ENCODE data around the gene ACSF2. TPM values are rescaled to one million over a fixed set of nuclear protein-coding genes. Genes with fewer than 3 reads are reported as not detected.

Gene ACSF2
- total and polyA plus RNA-seq, 2 donors (not counting 3 experiments of a cell fraction or from before 2014, with no cell fraction given), result 33.2 to 37.2 TPM

DNA sequence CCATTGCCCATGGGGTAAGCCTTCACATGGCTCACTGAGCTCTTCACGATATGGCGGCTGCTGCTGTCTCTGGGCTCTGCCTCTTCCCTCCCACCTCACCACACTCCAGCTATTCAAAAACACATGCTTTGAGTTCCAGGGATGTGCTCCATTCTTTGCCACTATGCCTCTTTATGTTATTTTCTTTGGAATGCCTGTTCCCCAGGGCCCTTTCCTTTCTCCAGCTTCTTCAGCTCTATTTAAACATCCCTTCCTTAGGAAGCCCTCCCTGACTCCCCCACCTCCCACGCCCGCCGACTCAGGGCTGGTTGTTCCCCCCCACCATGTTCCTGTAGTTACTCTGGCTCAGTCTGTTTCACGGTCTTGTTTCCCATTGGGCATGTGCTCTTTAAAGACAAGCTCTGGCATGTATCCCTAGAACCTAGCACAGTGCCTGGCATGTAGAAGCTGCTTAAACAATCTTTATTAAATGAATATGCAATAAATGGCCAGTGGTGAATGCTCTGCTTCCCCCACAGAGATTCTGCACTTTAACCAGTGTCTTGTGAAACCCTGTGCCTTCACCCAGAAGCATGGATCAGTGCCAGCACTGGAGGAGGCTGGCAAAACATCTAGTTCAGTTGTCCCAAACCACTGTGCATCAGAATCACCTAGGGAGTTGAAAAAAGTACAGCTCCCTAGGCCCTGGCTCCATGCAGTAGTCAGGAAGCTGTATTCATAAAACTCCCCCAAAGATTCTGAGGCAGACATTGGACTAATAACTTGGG lies 89.1 kb downstream of the ACSF2 start:
- no TSS peak for BruUV-seq (replicated peaks)
- CTCF ChIA-PET, result interaction anchor here (0.7 kb wide), 1 partner anchor 17 kb away, joined by 4 read pairs; no protein-coding TSS in a partner anchor
- no peaks in the 10 kb centered on the region for H3K79me2 ChIP-seq (ENCODE audit: control insufficient read depth, insufficient read depth, low read length)
- no peaks in the 10 kb centered on the region for H3K9me1 ChIP-seq (replicated peaks; ENCODE audit: control insufficient read depth, extremely low read depth, insufficient read depth, low read length)
- no peak overlapping the region for H3K9ac ChIP-seq (replicated peaks; ENCODE audit: extremely low read depth, insufficient read depth, low read length)
- H3K36me3 ChIP-seq (ENCODE audit: control insufficient read depth in 2 of 2, extremely low read depth in 1 of 2, insufficient read depth in 2 of 2, low read length in 2 of 2), result no peaks in the 10 kb centered on the region
- H3K9me3 ChIP-seq (replicated peaks; ENCODE audit: control insufficient read depth, insufficient read depth, low read length), result no peaks in the 10 kb centered on the region
- H3K27me3 ChIP-seq (ENCODE audit: control insufficient read depth in 2 of 2, insufficient read depth in 2 of 2, low read length in 2 of 2), result no peaks in the 10 kb centered on the region
- no peak for TF ChIP-seq CTCF (IDR thresholded peaks at IDR 0.05; ENCODE audit: extremely low read depth in 1 of 2, insufficient read depth in 1 of 2, low read depth in 1 of 2, low read length in 2 of 2)
- no peak overlapping the region for H3K27ac ChIP-seq (ENCODE audit: insufficient read depth, low read depth, low read length)
- no peaks in the 10 kb centered on the region for H4K20me1 ChIP-seq (replicated peaks; ENCODE audit: control insufficient read depth, extremely low read depth, insufficient read depth, low read length)
- intact Hi-C loops (cut with micrococcal nuclease), result no loop called here
- no peak overlapping the region for H2AFZ ChIP-seq (ENCODE audit: low read depth, low read length)
- no peak for FAIRE-seq
- dilution Hi-C loops (cut with MboI; ENCODE audit: extremely low pct_ligation_motif_present, low sequenced_read_pairs), result no loop called here
- POLR2A ChIA-PET, result no interaction called here
- DNase-seq (ENCODE audit: low read depth, low spot score), result no peak
- no peak overlapping the region for H3K4me2 ChIP-seq (ENCODE audit: insufficient read depth, low read length)
- no peak overlapping the region for H3K4me3 ChIP-seq (replicated peaks in 1 of 3; ENCODE audit: insufficient read depth in 1 of 3, low read depth in 1 of 3, low read length in 3 of 3)
- peaks cover 9% of the 10 kb centered on the region for H3K4me1 ChIP-seq (ENCODE audit: control insufficient read depth, extremely low read depth, insufficient read depth, low read length)

- DNase-seq (ENCODE audit: low read depth, low spot score) (no peak), FAIRE-seq (peak; percentile 73)
- no peak overlapping the region for H3K9ac ChIP-seq (replicated peaks; ENCODE audit: extremely low read depth, insufficient read depth, low read length)
- dilution Hi-C loops (cut with MboI; ENCODE audit: extremely low pct_ligation_motif_present, low sequenced_read_pairs) (no loop called here), intact Hi-C loops (cut with micrococcal nuclease) (no loop called here)
- no peaks in the 10 kb centered on the region for H3K9me3 ChIP-seq (replicated peaks; ENCODE audit: control insufficient read depth, insufficient read depth, low read length)
- TF ChIP-seq GATA2 (IDR thresholded peaks at IDR 0.05; ENCODE audit: insufficient read depth, insufficient read length, low read depth, low read length) (peak; percentile 76), MYC (IDR thresholded peaks at IDR 0.05; ENCODE audit: low read depth, low read length) (no peak), FOS (IDR thresholded peaks at IDR 0.05; ENCODE audit: borderline replicate concordance, insufficient read depth, low read length) (peak; percentile 56), EZH2 (IDR thresholded peaks at IDR 0.05; ENCODE audit: borderline replicate concordance, low read depth, low read length, severe bottlenecking) (no peak), POLR2AphosphoS5 (IDR thresholded peaks at IDR 0.05; ENCODE audit: insufficient read depth, low read depth, low read length) (peak; percentile 30)
- H3K4me1 ChIP-seq (ENCODE audit: control insufficient read depth, extremely low read depth, insufficient read depth, low read length), result peaks cover 9% of the 10 kb centered on the region
- no peak overlapping the region for H3K4me3 ChIP-seq (replicated peaks in 1 of 3; ENCODE audit: insufficient read depth in 1 of 3, low read depth in 1 of 3, low read length in 3 of 3)
- BruUV-seq (replicated peaks), result no TSS peak
- H3K9me1 ChIP-seq (replicated peaks; ENCODE audit: control insufficient read depth, extremely low read depth, insufficient read depth, low read length), result no peaks in the 10 kb centered on the region
- H4K20me1 ChIP-seq (replicated peaks; ENCODE audit: control insufficient read depth, extremely low read depth, insufficient read depth, low read length), result no peaks in the 10 kb centered on the region
- no peaks in the 10 kb centered on the region for H3K36me3 ChIP-seq (ENCODE audit: control insufficient read depth in 2 of 2, extremely low read depth in 1 of 2, insufficient read depth in 2 of 2, low read length in 2 of 2)
- H3K79me2 ChIP-seq (ENCODE audit: control insufficient read depth, insufficient read depth, low read length), result no peaks in the 10 kb centered on the region
- no peak overlapping the region for H3K27ac ChIP-seq (ENCODE audit: insufficient read depth, low read depth, low read length)
- CTCF ChIA-PET, result interaction anchor here (1.4 kb wide), 1 partner anchor 15 kb away, joined by 6 read pairs; no protein-coding TSS in a partner anchor
- no peaks in the 10 kb centered on the region for H3K27me3 ChIP-seq (ENCODE audit: control insufficient read depth in 2 of 2, insufficient read depth in 2 of 2, low read length in 2 of 2)
- no peak overlapping the region for H3K4me2 ChIP-seq (ENCODE audit: insufficient read depth, low read length)
- no peak overlapping the region for H2AFZ ChIP-seq (ENCODE audit: low read depth, low read length)
- POLR2A ChIA-PET, result interaction anchor here (0.6 kb wide), 1 partner anchor 81 kb away, joined by 5 read pairs; no protein-coding TSS in a partner anchor
Observed at GRCh38 chr17:50517011-50517410, 91.0 kb downstream of the ACSF2 start.

All from endothelial cell of umbilical vein (primary cell).